GM21723 (cell line): Measurements from ENCODE around the gene HLCS.

Experiments used
- ATAC-seq: cut with Tn5 transposase; IDR thresholded peaks from one replicate; pipeline ENCODE4 v1.9.1; 2021; ENCODE audit warnings: mild to moderate bottlenecking, moderate library complexity; ENCODE audit not compliant: unreplicated experiment

HLCS gene

DNA sequence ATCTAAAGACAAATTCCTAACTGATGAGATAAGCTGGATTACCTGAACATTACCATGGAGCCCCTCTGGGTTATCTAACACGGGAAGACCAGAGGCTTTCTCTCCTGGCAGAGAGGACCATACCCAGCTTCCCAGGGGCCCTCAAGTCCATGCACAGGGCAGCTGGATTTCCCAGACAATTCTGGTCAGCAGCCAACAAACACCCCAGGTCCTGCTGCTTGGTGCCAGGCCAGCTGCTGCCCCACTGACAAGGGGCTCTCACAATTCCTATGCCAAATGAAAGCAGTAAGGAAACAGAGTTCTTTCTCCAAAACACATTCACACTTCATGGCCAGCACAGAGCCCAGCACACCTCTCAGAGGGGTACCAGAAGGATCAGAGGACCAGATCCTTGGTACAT, 114.2 kb downstream of the HLCS start:
- ATAC-seq = no peak

DNA sequence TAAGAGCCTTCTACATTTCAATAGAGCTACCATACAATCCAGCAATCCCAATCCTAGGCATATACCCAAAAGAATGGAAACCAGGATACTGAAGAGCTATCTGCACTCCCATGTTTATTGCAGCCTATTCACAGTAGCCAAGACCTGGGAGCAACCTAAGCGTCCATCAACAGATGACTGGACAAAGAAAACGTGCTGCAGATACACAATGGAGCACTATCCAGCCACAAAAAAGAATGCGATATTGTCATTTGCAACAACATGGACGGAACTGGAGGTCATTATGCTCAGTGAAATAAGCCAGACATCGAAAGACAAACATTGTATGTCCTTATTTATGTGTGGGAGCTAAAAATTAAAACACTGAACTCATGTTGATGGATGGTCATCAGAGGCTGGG, 115.3 kb downstream of the HLCS start:
- ATAC-seq = no peak

DNA sequence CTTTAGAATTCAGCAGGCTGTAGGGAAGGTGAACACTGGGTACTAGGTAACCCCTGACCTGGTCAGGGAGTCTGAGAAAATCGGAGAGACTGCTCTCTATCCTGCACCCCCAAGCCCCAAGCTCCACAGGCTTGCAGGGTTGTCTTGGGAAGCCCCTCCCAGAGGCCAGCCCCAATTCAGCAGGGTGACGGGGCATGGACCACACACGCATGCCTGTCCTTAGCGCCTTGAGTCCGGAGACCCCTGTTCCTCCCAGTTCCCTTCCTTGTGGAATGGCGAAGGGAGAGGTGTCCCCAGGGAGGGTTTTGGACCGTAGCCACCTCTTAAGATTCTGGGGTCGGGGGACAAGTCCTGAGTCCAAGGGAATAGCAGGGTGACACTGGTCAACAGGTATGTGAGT, 116.1 kb downstream of the HLCS start:
- ATAC-seq = no peak

GRCh38 chr21:36849461-36850105, 116.9 kb downstream of the HLCS start:
- ATAC-seq = no peak

DNA sequence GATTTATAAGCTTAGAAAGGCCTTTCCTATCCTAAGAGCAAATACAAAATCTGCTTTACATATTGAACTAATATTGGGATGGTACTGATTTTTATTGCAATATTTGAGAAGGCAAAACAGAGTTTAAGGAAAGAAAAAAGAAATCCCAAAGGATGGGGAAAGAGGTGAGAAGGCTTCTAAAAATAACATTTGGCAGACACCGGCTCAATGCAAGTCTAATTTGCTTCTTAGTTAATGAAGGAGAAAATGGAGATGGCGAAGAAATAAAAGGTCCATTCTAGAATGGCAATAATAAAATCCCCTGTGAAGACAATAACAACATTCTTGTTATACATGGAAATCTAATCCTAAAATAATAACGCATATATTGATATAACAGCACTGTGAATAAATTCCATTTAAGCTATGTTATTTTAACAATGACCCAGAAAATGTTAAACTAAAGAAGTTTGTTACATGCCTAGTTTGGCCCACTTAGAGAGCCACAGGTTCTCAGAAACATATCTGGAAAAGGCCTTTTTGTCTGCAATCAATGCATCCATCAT, 117.7 kb downstream of the HLCS start:
- ATAC-seq = no peak

DNA sequence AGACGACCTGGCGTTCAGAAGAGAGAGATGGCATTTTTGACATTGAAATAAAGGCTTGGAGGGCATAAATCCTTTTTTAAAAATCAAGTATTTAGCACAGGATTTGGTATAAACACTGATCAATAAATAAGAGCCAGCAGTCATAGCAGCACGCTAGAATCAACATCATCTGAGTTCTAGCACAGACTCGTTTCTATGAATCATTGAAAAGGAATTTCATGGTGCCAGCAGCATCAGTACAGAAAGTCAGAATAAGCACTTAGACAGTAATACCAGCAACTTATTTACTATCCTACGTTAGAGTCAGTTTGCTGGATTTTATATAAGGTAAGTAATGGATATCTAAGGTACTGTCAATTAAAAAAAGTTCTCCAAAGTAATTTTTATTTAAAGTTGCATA, 119.3 kb downstream of the HLCS start:
- ATAC-seq = no peak

DNA sequence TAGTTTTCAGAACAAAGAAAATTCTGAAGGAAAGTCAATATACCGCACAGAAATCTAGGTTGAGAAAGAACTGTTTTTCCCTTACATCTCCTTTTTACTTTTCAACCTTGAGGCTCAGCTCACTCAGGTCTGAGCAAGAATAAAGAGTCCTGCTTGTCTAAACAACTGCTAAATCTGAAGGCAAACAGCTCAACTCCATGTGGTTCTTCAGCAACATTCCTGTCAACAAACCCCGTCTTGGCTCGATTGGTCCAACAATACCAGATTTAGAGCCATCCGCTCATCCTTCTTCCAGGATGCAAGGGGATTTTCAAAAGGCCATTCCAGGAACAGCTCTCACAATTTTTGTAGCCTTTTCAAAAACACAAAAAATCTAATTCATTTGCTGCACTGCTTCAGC, 119.8 kb downstream of the HLCS start:
- no peak for ATAC-seq

DNA sequence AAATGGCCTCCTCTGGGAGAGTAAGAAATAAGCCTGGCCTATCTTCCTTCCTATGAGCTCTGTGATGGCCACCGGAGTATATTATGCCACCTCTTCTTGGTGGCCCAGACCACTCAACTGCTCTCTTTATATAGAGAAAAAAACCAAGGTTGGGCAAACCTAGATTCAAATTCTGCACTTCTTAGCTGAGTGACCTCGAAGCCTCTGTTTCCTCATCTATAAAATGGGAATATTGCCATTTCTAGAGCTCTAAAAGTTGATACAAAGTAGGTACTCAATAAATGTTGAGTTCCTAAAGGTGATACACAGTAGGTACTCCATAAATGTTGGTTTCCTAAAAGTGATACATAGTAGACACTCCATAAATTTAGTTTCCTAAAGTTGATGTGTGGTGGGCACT, 120.7 kb downstream of the HLCS start:
- ATAC-seq = no peak

DNA sequence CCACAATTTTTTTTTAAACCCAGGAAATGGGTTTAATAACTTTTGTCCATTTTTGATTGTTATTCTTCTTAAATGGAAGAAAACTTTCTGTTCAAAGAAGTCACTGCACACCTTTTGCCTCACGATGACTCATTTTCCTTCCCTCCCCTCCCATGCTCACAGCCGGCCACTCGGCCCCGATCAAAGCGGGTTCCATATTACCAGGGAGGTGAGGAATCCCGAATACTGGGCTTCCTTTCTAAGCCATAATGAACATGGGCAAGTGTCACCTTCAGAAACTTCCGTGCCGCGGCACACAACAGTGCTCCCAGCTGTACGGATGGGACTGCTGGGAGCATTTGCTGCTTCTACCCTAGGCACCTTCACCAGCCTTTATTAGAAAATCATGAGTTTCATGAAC, 121.4 kb downstream of the HLCS start:
- no peak for ATAC-seq

DNA sequence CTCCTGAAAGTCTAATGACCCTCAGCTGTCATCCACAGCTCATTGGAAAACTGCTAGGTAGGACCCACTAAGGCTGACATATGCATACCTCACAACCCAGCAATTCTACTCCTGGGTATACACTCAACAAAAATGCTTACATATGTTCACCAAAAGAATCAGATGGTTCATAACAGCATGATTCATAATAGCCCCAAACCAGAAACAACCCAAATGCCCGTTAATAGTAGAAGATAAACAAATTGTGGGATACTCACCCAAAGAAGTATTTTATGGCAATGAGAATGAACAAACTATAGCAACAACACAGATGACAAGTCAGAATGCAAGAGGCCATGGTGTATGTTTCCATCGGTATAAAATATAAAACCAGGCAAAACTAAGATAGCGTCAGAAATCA, 124.6 kb downstream of the HLCS start:
- no peak for ATAC-seq

GRCh38 chr21:36839735-36840134, 126.7 kb downstream of the HLCS start:
- no peak for ATAC-seq

DNA sequence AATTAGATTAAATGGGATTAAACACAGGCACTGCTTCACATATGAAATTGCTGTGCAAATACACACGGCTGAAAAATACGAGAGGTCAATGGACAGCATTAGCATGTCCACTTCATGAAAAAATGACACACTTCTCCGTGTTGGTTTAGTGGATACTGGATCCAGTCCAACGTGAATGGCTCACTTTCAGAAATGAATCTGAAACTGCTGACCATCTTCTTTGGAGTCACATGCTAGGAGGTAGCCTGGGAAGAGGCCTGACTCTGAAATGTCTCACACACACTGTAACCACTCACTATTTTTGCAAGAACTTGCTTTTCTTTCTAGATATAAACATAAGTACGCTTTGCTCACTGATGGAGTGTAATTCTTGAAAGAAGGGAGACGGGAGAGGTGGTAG, 127.3 kb downstream of the HLCS start:
- no peak for ATAC-seq

GRCh38 chr21:36835383-36835795, 131.1 kb downstream of the HLCS start:
- ATAC-seq = no peak

DNA sequence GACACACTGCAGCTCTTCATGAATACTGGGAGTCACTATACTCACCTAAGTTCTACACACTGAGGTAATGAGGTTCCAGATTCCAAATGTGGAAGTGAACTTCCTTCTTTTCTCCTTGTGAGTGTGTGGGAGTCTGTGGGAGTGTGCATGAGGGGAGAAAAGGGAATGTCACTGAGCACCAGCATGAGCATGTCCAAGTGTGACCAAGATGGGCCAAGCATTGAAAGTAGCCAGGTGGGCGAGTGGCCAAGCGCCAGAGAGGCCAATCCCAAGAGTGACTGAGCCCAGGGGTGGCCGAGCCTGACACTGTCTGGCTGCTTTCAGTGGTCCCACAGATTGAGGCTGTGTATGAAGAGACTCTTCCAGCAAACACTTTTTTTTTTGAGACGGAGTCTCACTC, 132.3 kb downstream of the HLCS start:
- ATAC-seq = no peak

GRCh38 chr21:36830100-36830499, 136.4 kb downstream of the HLCS start:
- no peak for ATAC-seq

- ATAC-seq = no peak
Measured at GRCh38 chr21:36828891-36829515, 137.5 kb downstream of the HLCS start.

DNA sequence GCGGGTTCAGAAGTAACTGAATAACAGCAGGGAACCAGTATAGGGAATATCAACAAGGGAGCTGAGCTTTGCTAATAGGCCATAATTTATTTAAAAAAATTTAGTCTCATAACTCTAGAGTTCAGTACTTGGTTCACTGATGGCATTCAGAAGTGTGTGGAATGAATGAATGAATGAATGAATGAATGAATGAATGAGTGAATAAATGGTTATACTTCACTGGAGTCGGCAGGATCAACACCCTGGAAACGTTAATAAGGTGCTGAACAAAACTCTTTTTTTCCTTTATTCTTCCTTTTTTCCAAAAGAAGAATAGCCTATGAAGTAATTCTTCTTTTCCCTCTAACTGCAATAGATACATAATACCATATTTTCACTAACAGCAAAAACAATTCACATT, 138.3 kb downstream of the HLCS start:
- ATAC-seq = no peak

DNA sequence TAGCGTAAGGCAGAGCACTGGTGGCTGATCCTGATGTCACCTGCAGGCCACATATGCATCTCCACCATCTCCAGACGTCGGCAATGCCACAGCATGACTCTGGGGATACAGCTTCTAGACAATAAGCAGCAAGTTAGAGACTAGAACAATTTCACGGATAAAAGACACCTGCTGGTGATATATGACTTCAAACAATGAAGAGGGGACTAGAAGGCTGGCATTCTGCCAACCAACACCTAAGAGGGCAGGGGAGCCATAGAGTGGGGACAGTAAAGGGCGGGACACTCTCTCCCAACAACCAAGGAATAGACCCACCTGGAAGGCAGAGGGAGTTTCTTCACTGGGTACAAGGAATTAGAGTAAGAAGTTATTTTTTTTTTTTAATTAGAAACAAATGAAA, 140.8 kb downstream of the HLCS start:
- ATAC-seq = no peak

DNA sequence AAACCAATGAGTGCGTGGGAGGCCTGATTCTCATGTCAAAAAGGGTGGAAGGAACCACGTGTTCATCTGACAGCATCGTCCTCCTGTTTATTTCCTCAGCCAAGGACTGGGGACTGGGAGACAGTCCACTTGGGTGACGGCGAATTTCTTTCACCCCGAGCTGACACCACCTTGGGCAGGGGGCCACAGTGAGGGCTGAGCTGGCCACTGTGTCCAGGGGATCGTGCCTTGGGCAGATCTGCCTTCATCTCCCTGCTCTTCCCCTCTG, 145.5 kb downstream of the HLCS start:
- no peak for ATAC-seq

- no peak for ATAC-seq
Measured at GRCh38 chr21:36820176-36821031, 146.1 kb downstream of the HLCS start.

- ATAC-seq = no peak
Measured at GRCh38 chr21:36817732-36818450, 148.6 kb downstream of the HLCS start.
